ENCODE measurements around the gene SUPT20H. TPM values are rescaled to one million over a fixed set of nuclear protein-coding genes. Genes with fewer than 3 reads are reported as not detected.
"Not testable (repeated sequence)": the region's sequence is repeated elsewhere in the genome, so short reads cannot be mapped to it uniquely, and the experiment has no call there.

The SUPT20H gene
- total RNA-seq, 1 experiment from 2014 or later: 60.3 TPM

DNA sequence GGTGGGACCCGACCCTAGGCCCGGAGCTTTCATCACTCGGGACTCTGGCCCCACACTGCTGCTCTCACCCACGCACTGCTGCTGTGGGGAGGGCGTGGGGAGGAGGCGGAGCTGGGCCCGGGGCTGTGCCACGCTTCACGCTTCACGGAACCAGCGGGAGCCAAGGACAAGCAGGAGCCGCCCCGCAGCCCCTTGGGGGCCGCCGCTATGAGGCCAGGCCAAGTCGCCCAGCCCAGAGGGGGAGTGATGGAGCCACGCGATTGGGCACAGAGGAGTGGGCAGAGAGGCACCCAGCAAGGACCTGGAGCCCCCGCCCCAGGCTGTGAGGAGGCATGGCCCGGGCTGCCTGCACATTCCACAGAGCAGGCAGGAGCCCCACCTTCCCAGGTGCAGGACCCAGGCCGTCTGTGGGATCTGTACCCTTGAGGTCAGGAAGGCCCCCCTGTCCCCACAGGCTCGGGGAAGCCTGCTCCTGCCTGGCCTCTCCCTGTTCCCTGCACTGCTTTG, 10.2 kb upstream of the SUPT20H start:
- no peak for DNase-seq (ENCODE audit: low read depth)

- DNase-seq (ENCODE audit: low read depth): no peak
Observed at GRCh38 chr13:37068962-37069361, 9.5 kb upstream of the SUPT20H start.

DNA sequence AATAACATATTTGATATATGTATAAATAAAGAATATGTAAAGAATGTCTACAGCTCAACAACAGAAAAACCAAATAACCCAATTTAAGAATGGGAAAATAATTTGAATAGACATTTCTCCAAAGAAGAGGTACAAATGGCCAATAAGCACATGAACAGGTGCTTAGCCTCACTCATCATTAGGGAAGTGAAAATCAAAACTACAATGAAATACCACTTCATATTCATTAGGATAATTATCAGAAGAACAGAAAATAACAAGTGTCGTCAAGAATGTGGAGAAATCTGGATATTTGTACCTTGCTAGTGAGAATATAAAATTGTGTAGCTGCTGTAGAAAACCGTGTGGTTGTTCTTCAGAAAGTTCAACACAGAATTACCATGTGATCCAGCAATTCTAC, 8.4 kb upstream of the SUPT20H start:
- DNase-seq (ENCODE audit: low read depth): no peak

DNA sequence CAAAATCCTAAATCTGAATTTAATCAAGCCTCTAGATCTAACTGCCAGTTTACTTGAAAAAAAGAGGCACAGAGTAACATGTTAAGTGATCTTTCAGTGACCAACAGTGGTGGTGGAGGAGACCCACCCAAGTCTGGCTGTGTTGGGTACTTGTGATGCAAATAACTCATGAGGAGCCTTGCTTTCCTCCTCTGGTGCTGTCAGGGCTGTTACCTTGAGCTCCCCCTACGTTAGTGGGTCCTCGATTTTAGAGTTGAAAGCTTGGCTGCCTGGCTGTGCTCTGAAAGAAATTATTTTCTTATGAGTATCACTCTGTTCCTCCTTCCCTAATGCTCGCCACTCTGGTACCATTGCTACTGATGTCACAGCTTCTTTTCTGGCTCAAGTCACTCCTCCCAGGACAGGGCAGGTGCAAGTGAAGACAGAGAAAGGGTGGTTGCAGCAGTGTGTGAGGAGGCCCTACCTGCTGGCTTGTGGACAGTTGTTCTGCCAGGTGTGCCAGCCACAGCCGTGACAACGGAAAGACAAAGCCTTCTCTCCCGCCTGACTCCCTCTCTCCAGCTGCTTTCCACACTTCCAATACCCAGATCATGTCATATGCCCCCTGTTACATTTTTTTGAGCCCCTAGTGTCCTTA, 6.5 kb upstream of the SUPT20H start:
- DNase-seq (ENCODE audit: low read depth): no peak

- no peak for DNase-seq (ENCODE audit: low read depth)
Observed at GRCh38 chr13:37059848-37060192, 332 bp upstream of the SUPT20H start.

DNA sequence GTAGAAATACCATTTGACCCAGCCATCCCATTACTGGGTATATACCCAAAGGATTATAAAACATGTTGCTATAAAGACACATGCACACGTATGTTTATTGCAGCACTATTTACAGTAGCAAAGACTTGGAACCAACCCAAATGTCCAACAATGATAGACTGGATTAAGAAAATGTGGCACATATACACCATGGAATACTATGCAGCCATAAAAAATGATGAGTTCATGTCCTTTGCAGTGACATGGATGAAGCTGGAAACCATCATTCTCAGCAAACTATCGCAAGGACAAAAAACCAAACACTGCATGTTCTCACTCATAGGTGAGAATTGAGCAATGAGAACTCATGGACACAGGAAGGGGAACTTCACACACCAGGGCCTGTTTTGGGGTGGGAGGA, 3.3 kb downstream of the SUPT20H start:
- not testable (repeated sequence) for DNase-seq (ENCODE audit: low read depth)

GRCh38 chr13:37053111-37053510, 6.4 kb downstream of the SUPT20H start:
- not testable (repeated sequence) for DNase-seq (ENCODE audit: low read depth)

DNA sequence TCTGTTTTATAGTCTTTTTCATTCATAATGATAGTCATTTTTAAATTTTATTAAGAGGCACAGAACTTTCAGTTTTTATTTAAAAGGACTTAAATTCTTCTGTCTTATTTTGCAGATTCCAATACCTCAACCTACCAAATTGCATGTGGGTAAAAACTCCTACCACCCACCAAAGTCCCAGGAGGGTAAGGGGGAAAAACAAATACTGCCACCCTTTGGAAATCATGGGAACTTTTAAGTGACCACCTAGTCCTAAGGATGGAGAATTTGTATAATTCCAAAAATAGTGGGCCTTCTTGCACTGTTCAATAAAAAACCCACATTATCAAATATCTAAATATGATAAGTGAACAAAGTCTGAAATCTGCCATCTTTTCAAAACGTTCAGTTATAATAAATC, 9.7 kb downstream of the SUPT20H start:
- no peak for DNase-seq (ENCODE audit: low read depth)

GRCh38 chr13:37047846-37048245, 11.6 kb downstream of the SUPT20H start:
- DNase-seq (ENCODE audit: low read depth): no peak

DNA sequence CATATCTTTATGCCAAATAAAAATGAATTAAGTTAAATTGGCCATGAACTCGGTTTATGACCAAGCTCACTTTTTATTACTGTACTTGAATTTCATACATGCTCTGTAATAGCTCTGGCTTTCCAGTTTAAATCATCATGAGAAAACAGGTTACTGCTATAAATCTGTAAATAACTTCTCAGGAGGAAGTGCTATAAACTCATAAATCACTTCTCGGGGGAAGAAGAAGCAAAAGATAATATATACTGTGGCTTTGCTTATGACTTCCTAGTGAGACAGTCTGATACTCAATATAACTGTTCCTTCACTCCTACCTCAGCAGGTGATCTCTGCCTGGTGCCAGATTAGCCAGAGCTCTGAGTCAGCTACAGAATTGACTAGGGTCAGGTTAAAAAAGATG, 12.5 kb downstream of the SUPT20H start:
- no peak for DNase-seq (ENCODE audit: low read depth)

GRCh38 chr13:37046062-37046461, 13.4 kb downstream of the SUPT20H start:
- DNase-seq (ENCODE audit: low read depth): no peak

GRCh38 chr13:37040789-37041188, 18.7 kb downstream of the SUPT20H start:
- DNase-seq (ENCODE audit: low read depth): no peak

DNA sequence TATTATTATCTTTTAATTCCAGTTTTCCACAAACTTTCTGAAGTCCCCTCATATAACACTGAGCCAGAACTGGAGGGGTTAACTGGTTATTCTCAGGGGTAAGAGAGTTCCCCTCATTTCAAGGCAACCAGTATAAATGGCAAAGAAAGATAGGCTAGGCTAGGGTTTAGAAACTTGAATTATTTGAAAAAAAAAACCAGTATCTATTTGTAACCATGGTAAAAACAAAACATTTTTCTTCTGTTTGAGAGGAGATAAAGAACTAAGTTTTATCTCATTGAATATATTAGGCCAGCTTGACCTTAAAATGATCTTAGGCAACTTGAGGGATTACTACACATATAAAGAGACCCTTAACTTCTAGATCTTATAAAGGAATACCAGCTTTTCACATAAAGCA, 19.6 kb downstream of the SUPT20H start:
- DNase-seq (ENCODE audit: low read depth): no peak

DNA sequence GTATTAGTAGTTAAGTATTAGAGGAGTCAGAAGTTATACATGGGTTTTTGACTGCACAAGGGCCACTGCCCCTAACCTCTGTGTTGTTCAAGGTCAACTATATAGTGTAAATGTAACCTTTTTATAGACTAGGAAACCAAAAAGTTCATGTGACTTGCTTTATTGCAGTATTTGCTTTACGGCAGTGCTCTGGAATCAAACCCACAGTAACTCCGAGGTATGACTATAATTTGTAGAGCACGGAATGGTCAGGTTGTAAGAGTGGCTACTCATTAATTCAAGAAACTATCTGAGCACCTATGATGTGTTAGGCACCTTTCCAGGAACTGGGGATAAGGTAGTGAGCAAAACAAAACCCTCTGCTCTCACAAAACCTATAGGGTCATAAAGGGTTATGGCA, 22.2 kb downstream of the SUPT20H start:
- no peak for DNase-seq (ENCODE audit: low read depth)

GRCh38 chr13:37029617-37030016, 29.9 kb downstream of the SUPT20H start:
- DNase-seq (ENCODE audit: low read depth): no peak

- DNase-seq (ENCODE audit: low read depth): no peak
Observed at GRCh38 chr13:37027639-37028038, 31.8 kb downstream of the SUPT20H start.

DNA sequence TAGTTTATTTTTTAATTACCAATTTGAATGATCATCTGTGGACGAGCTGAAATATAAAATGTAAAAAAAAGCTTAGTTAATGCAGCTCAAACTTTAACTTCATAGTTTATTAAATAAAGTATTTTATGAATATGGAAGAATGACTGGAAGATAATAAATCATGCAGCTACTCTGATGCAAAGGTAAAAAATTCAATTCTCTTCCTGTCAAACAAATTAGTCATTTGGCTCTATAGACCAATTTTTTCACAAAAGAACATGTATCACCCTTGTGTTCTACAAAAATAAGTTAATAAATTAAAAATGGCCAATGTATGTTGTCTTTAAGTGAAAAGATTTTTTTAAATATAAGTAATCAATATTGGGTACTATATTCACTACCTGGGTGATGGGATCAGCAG, 32.7 kb downstream of the SUPT20H start:
- no peak for DNase-seq (ENCODE audit: low read depth)

DNA sequence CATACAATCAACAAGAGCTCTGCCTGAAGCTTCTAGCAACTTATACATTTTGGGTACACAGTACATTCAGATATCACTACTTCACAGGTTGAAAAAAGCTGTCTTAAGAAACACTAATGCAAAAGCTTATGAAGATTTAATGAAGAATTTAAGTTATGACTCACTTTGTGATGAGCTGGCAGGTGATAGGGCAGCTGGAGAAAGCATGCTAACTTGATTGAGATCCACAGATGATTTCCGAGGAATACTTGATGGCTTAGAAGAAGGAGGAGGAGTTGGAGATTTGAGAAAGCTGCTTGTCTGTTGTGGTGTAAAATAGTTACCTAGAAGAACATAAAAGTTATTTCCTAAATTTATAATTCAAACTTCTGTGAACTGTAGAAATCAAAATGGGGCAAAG, 35.6 kb downstream of the SUPT20H start:
- DNase-seq (ENCODE audit: low read depth): peak; percentile 11

DNA sequence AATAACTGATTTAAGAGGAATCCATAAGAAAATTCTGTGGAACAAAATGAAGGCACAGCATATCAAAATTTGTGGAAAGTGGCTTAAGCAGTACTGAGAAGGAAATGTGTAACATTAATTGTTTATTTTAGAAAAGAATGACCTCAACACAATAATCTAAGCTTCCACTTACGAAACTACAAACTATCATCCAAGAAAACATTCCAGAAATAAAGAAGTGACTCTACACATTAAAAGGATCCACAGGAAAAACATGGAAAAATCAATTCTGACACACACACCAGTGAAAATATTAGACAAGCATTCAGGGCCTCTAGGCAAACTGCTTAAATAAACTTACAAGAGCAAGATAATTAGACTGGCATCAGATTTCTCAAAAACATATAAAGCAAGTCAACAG, 44.9 kb downstream of the SUPT20H start:
- no peak for DNase-seq (ENCODE audit: low read depth)

- DNase-seq (ENCODE audit: low read depth): no peak
Observed at GRCh38 chr13:37011788-37012187, 47.7 kb downstream of the SUPT20H start.

- no peak for DNase-seq (ENCODE audit: low read depth)
Observed at GRCh38 chr13:37011002-37011401, 48.5 kb downstream of the SUPT20H start.

DNA sequence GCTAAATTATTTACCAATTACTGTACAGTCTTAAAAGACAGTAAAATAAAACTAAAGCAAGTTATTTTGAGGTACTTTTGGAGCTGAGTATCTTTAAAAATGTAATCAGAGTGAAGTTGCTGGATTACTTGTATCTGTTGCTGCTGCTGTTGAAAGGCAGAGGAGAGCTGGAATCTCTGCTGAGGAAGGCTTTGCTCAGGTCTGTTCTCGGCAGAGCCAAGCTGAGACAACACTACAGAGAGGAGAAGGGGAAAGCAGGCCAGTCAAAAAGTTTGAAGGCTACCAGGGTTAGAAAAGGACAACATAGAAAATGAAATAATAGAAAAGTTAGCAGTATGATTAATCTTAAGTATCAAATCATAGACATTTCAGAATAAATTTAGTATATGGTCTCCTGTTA, 49.1 kb downstream of the SUPT20H start:
- no peak for DNase-seq (ENCODE audit: low read depth)

GRCh38 chr13:37009692-37010091, 49.8 kb downstream of the SUPT20H start:
- DNase-seq (ENCODE audit: low read depth): no peak

DNA sequence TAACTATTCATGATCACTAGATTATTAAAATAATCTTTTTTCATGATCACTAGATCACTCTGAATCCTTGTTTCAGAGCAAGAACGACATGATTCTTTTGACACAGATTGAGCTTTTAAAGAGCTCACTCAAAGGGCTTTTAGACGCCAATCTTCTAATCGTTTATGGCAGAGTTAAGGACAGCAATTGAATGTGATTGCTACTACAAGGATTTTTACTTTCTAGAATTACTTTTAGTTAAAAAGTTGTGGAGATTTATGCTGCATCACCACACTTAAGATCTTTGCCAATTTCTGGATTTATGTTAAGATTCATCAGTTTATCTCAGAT, 57.6 kb downstream of the SUPT20H start:
- DNase-seq (ENCODE audit: low read depth): no peak
